ENCODE measurements around the gene ALDH1A3.
"Not testable (repeated sequence)": the region's sequence is repeated elsewhere in the genome, so short reads cannot be mapped to it uniquely, and the experiment has no call there.

ALDH1A3 gene

GRCh38 chr15:100849021-100849854, 30.4 kb upstream of the ALDH1A3 start:
- TF ChIP-seq, protein P1, sequence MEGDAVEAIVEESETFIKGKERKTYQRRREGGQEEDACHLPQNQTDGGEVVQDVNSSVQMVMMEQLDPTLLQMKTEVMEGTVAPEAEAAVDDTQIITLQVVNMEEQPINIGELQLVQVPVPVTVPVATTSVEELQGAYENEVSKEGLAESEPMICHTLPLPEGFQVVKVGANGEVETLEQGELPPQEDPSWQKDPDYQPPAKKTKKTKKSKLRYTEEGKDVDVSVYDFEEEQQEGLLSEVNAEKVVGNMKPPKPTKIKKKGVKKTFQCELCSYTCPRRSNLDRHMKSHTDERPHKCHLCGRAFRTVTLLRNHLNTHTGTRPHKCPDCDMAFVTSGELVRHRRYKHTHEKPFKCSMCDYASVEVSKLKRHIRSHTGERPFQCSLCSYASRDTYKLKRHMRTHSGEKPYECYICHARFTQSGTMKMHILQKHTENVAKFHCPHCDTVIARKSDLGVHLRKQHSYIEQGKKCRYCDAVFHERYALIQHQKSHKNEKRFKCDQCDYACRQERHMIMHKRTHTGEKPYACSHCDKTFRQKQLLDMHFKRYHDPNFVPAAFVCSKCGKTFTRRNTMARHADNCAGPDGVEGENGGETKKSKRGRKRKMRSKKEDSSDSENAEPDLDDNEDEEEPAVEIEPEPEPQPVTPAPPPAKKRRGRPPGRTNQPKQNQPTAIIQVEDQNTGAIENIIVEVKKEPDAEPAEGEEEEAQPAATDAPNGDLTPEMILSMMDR (conservative IDR thresholded peaks at IDR 0.05; ENCODE audit: low read depth, low read length) = no peak
- H3K4me3 ChIP-seq (ENCODE audit: low read depth, low read length) = peak overlapping the region; percentile 60
- DNase-seq (ENCODE audit: low read depth) = peak; percentile 39

DNA sequence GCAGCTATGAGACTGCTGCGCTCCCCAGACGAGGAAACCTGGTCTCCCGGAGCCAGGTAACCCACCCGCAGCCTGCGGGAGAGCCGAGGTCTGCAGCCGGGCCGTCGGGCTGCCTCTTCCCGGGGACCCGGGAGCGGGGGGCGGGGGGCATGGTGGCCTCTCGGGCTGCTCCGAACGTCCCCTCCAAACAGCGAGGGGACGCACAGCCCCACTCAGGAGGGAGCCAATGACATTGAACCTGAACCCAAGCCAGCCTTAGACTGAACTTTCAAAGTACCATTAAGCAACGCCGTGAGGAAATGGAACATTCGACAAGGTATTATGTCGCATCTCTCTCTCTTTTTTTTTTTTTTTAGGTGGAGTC, 29.8 kb upstream of the ALDH1A3 start:
- TF ChIP-seq, protein P1 (conservative IDR thresholded peaks at IDR 0.05; ENCODE audit: low read depth, low read length) = no peak
- no peak for DNase-seq (ENCODE audit: low read depth)
- H3K4me3 ChIP-seq (ENCODE audit: low read depth, low read length) = peak overlapping the region; percentile 60

- not testable (repeated sequence) for DNase-seq (ENCODE audit: low read depth); H3K4me3 ChIP-seq (ENCODE audit: low read depth, low read length)
Measured at GRCh38 chr15:100851428-100852015, 28.1 kb upstream of the ALDH1A3 start.

GRCh38 chr15:100852630-100853029, 27.0 kb upstream of the ALDH1A3 start:
- no peak for DNase-seq (ENCODE audit: low read depth)
- TF ChIP-seq, protein P1 (conservative IDR thresholded peaks at IDR 0.05; ENCODE audit: low read depth, low read length) = no peak
- no peak overlapping the region for H3K4me3 ChIP-seq (ENCODE audit: low read depth, low read length)

GRCh38 chr15:100853676-100854440, 25.8 kb upstream of the ALDH1A3 start:
- peak; percentile 19 for DNase-seq (ENCODE audit: low read depth)
- TF ChIP-seq, protein P1 (conservative IDR thresholded peaks at IDR 0.05; ENCODE audit: low read depth, low read length) = no peak
- H3K4me3 ChIP-seq (ENCODE audit: low read depth, low read length) = no peak overlapping the region

- TF ChIP-seq, protein P1 (conservative IDR thresholded peaks at IDR 0.05; ENCODE audit: low read depth, low read length) = no peak
- DNase-seq (ENCODE audit: low read depth) = no peak
- H3K4me3 ChIP-seq (ENCODE audit: low read depth, low read length) = no peak overlapping the region
Measured at GRCh38 chr15:100856867-100857266, 22.8 kb upstream of the ALDH1A3 start.

DNA sequence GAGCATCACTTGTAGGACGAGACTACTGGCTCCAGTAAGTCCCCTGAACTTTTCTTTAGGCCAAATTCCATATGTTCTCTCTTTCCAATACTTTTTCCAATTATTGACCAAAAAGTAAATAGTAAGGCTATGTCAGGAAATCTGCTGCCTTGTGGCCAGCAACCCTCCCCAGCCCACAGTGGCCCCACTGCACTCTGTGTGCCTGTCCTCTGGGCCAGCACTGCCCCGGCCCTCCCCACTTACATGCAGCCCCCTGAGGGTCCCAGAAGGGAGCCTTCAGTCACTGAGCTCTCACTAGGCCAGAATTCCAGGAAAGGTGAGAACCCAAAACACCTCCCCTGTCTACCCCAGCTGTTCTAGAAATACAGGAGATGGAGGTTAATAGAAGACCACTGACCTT, 21.3 kb upstream of the ALDH1A3 start:
- TF ChIP-seq, protein P1 (conservative IDR thresholded peaks at IDR 0.05; ENCODE audit: low read depth, low read length) = no peak
- no peak for DNase-seq (ENCODE audit: low read depth)
- no peak overlapping the region for H3K4me3 ChIP-seq (ENCODE audit: low read depth, low read length)

All from choroid plexus epithelial cell (primary cell).